Mesenchymal stem cell (in vitro differentiated cells and primary cell): ENCODE measurements around the gene ZSWIM6.
A peak's percentile ranks its signal among the peaks of the same experiment; 100 is the strongest.

Experiments
- DNase-seq: peaks from one replicate; pipeline ENCODE4 v3.0.0-alpha.2; 2013
- H2AFZ ChIP-seq: one replicate; pipeline ENCODE4 v1.6.1; 2013; ENCODE audit warnings: low read depth, mild to moderate bottlenecking, control low read depth, inconsistent platforms, low read length, moderate library complexity
- H2AK5ac ChIP-seq: 2 replicates; pipeline ENCODE4 v1.6.1; 2013; ENCODE audit warnings: low read length, moderate library complexity, mild to moderate bottlenecking, inconsistent platforms; ENCODE audit not compliant: severe bottlenecking
- H2BK120ac ChIP-seq: one replicate; pipeline ENCODE4 v1.6.1; 2013; ENCODE audit warnings: low read depth, mild to moderate bottlenecking, inconsistent platforms, low read length, moderate library complexity
- H2BK12ac ChIP-seq, 2 experiments: one replicate each; pipeline ENCODE4 v1.6.1; 2013; ENCODE audit warnings: inconsistent platforms in 2 of 2, low read length in 2 of 2, mild to moderate bottlenecking in 2 of 2, moderate library complexity in 2 of 2, control low read depth in 1 of 2
- H2BK15ac ChIP-seq: one replicate; pipeline ENCODE4 v1.6.1; 2013; ENCODE audit warnings: mild to moderate bottlenecking, low read depth, inconsistent platforms; ENCODE audit not compliant: poor library complexity, severe bottlenecking
- H2BK5ac ChIP-seq: 2 replicates; pipeline ENCODE4 v1.6.1; 2013; ENCODE audit warnings: low read depth, mild to moderate bottlenecking, low read length, control low read depth, inconsistent platforms; ENCODE audit not compliant: poor library complexity, severe bottlenecking
- H3K14ac ChIP-seq, 2 experiments: one replicate each; pipeline ENCODE4 v1.6.1; 2013; ENCODE audit warnings: inconsistent platforms in 2 of 2, low read length in 2 of 2, control low read depth in 1 of 2, mild to moderate bottlenecking in 1 of 2, moderate library complexity in 1 of 2
- H3K18ac ChIP-seq, 2 experiments: one replicate each; pipeline ENCODE4 v1.6.1; 2013; ENCODE audit warnings: inconsistent platforms in 2 of 2, low read length in 2 of 2, control low read depth in 1 of 2, low read depth in 1 of 2, mild to moderate bottlenecking in 1 of 2
- H3K23ac ChIP-seq, 2 experiments: one replicate each; pipeline ENCODE4 v1.6.1; 2013; ENCODE audit warnings: inconsistent platforms in 2 of 2, low read length in 2 of 2, mild to moderate bottlenecking in 2 of 2, moderate library complexity in 2 of 2, control low read depth in 1 of 2
- H3K27ac ChIP-seq: 2 replicates; pipeline ENCODE4 v1.5.1; 2013; ENCODE audit warnings: mild to moderate bottlenecking, moderate library complexity, low read length, control low read depth, inconsistent platforms; ENCODE audit not compliant: poor library complexity, severe bottlenecking
- H3K27me3 ChIP-seq, 2 experiments: 2 replicates each; pipeline versions ENCODE4 v1.6.1 to v1.7.0; 2013; ENCODE audit warnings: low read length in 2 of 2, mild to moderate bottlenecking in 2 of 2, moderate library complexity in 2 of 2, control low read depth in 1 of 2, inconsistent platforms in 1 of 2; ENCODE audit not compliant: control insufficient read depth in 1 of 2, insufficient read depth in 1 of 2
- H3K36me3 ChIP-seq, 2 experiments: 2 replicates each; pipeline versions ENCODE4 v1.6.1 to v1.7.0; 2013; ENCODE audit warnings: low read length in 2 of 2, control low read depth in 1 of 2, inconsistent platforms in 1 of 2, low read depth in 1 of 2, mild to moderate bottlenecking in 1 of 2; ENCODE audit not compliant: insufficient read depth in 2 of 2, control insufficient read depth in 1 of 2
- H3K4ac ChIP-seq, 2 experiments: one replicate each; pipeline ENCODE4 v1.6.1; 2013; ENCODE audit warnings: inconsistent platforms in 2 of 2, low read length in 2 of 2, mild to moderate bottlenecking in 2 of 2, moderate library complexity in 2 of 2, control low read depth in 1 of 2, low read depth in 1 of 2
- H3K4me1 ChIP-seq: 2 replicates; pipeline ENCODE4 v1.6.1; 2013; ENCODE audit warnings: low read depth, low read length, control low read depth; ENCODE audit not compliant: control insufficient read depth, insufficient read depth
- H3K4me2 ChIP-seq: 2 replicates; pipeline ENCODE4 v1.6.1; 2013; ENCODE audit warnings: low read length, mild to moderate bottlenecking, inconsistent platforms; ENCODE audit not compliant: poor library complexity, severe bottlenecking
- H3K4me3 ChIP-seq, 2 experiments: 2 replicates each; pipeline versions ENCODE4 v1.5.1 to v1.7.0; 2013; ENCODE audit warnings: low read length in 2 of 2, mild to moderate bottlenecking in 2 of 2, control low read depth in 1 of 2, low read depth in 1 of 2; ENCODE audit not compliant: insufficient read depth in 1 of 2
- H3K79me1 ChIP-seq: replicated peaks from 2 replicates; pipeline ENCODE4 v1.6.1; 2013; ENCODE audit warnings: mild to moderate bottlenecking, control low read depth, low read length, inconsistent platforms; ENCODE audit not compliant: poor library complexity, severe bottlenecking
- H3K9ac ChIP-seq: 2 replicates; pipeline ENCODE4 v1.7.0; 2013; ENCODE audit warnings: mild to moderate bottlenecking, low read length, moderate library complexity
- H3K9me3 ChIP-seq: 2 replicates; pipeline ENCODE4 v1.7.0; 2013; ENCODE audit warnings: mild to moderate bottlenecking, low read length; ENCODE audit not compliant: control insufficient read depth
- H4K8ac ChIP-seq: one replicate; pipeline ENCODE4 v1.6.1; 2013; ENCODE audit warnings: inconsistent platforms, mild to moderate bottlenecking, low read length, moderate library complexity
- H4K91ac ChIP-seq: one replicate; pipeline ENCODE4 v1.6.1; 2013; ENCODE audit warnings: mild to moderate bottlenecking, low read length, inconsistent platforms
- WGBS: methylation state at CpG from one replicate; pipeline ENCODE4 v1.1.7; 2013; ENCODE audit warnings: mixed read lengths; 5-methylcytosine and 5-hydroxymethylcytosine counted together

ZSWIM6 gene

DNA sequence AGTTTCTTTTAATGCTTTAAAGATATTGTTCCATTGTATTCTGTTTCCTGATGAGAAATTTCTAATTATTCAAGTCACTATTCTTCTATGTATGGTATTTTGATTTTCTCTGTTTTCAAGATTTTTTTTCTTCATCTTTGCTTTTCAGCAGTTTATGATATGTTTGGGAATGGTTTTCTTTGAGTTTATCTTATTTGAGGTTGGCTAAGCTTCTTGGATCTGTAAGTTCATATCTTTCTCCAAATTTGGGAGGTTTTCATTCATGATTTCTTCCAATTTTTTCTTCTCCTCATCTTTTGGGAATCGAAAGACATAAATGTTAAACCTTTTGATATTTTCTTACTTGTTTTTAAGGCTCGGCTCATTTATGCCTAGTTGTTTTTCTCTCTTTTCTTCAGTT lies 184.9 kb downstream of the ZSWIM6 start:
- H3K18ac ChIP-seq = no peak overlapping the region
- H3K9me3 ChIP-seq = no peaks in the 10 kb centered on the region
- H3K36me3 ChIP-seq = peaks cover 0 to 20% of the 10 kb centered on the region in 2 experiments
- H3K79me1 ChIP-seq = peaks cover 15% of the 10 kb centered on the region
- H4K91ac ChIP-seq = no peak overlapping the region
- no peak overlapping the region for H2BK5ac ChIP-seq
- no peak overlapping the region for H2BK120ac ChIP-seq
- no peak overlapping the region for H3K27ac ChIP-seq
- H3K9ac ChIP-seq = no peak overlapping the region
- H2AK5ac ChIP-seq = no peak overlapping the region
- H3K4me2 ChIP-seq = no peak overlapping the region
- H3K27me3 ChIP-seq = no peaks in the 10 kb centered on the region
- H3K4me3 ChIP-seq = no peak overlapping the region
- H2BK12ac ChIP-seq = no peak overlapping the region
- H3K23ac ChIP-seq = no peak overlapping the region
- WGBS = 100% methylated on average over 2 of the region's 2 CpGs
- H2BK15ac ChIP-seq = no peak overlapping the region
- no peak overlapping the region for H2AFZ ChIP-seq
- H3K4me1 ChIP-seq = no peaks in the 10 kb centered on the region
- no peak overlapping the region for H3K14ac ChIP-seq
- no peak overlapping the region for H4K8ac ChIP-seq
- H3K4ac ChIP-seq = no peak overlapping the region
- no peak for DNase-seq

DNA sequence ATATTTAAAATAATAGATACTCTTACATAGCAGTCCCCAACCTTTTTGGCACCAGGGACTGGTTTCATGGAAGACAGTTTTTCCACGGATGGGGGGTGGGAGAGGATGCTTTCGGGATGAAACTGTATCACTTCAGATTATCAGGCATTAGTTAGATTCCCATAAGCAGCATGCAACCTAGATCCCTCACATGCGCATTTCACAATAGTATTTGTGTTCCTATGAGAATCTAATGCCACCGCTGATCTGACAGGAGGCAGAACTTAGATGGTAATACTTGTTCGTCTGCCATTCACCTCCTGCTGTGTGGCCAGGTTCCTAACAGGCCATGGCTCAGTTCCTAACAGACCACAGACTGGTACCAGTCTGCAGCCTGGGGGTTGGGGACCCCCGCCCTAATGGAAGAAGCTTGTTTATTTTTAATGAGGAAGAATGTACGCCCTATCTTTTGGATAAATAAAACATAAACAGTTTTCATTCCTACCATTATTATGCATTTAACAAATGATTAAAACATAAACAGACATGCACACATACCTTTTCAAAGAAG lies 187.7 kb downstream of the ZSWIM6 start:
- Histone ChIP-seq H3K27ac (no peak overlapping the region), H3K14ac (no peak overlapping the region), H3K9ac (no peak overlapping the region), H2AFZ (no peak overlapping the region), H3K23ac (no peak overlapping the region), H3K36me3 (peaks cover 3 to 44% of the 10 kb centered on the region in 2 experiments), H3K18ac (no peak overlapping the region), H3K4ac (no peak overlapping the region), H2BK12ac (no peak overlapping the region), H3K79me1 (peaks cover 15% of the 10 kb centered on the region), H4K8ac (no peak overlapping the region), H3K27me3 (no peaks in the 10 kb centered on the region), H2AK5ac (no peak overlapping the region), H2BK120ac (no peak overlapping the region), H3K4me1 (peaks cover 2% of the 10 kb centered on the region), H3K4me2 (no peak overlapping the region), H4K91ac (no peak overlapping the region), H2BK5ac (no peak overlapping the region), H3K4me3 (no peak overlapping the region), H2BK15ac (no peak overlapping the region), H3K9me3 (no peaks in the 10 kb centered on the region)
- WGBS = 80% methylated on average over 3 of the region's 7 CpGs
- peak; percentile 6 for DNase-seq

DNA sequence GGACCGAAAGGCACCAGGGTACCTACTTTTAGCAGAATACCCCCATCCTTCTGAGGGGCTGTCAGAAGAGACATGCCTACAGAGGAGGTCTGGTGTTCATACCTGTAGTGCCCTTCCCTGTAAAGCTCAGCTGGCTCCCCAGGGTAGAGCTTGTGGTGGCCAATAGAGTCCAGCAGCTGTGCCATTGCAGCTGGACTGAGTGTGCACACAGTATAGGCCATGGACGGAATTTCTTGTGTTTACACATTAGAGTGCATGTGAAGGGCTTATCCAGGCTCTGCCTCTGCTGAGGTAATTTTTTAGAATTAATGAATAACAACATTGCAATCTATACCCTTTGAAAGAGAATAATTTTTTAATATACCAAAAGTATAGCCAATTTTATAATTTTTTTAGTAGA lies 191.0 kb downstream of the ZSWIM6 start:
- no peak overlapping the region for H2AK5ac ChIP-seq
- peaks cover 2% of the 10 kb centered on the region for H3K4me1 ChIP-seq
- H3K27ac ChIP-seq = no peak overlapping the region
- no peak overlapping the region for H2BK12ac ChIP-seq
- H3K9me3 ChIP-seq = no peaks in the 10 kb centered on the region
- no peak overlapping the region for H2BK15ac ChIP-seq
- H3K36me3 ChIP-seq = peaks cover 6 to 70% of the 10 kb centered on the region in 2 experiments
- no peak for DNase-seq
- H3K4me2 ChIP-seq = no peak overlapping the region
- H3K23ac ChIP-seq = peak overlapping the region in 1 of 2 experiments; percentile 14
- H2BK5ac ChIP-seq = no peak overlapping the region
- H3K4me3 ChIP-seq = no peak overlapping the region
- H4K91ac ChIP-seq = no peak overlapping the region
- no peak overlapping the region for H2BK120ac ChIP-seq
- peaks cover 14% of the 10 kb centered on the region for H3K79me1 ChIP-seq
- no peak overlapping the region for H2AFZ ChIP-seq
- H4K8ac ChIP-seq = peak overlapping the region; percentile 75
- H3K9ac ChIP-seq = no peak overlapping the region
- H3K27me3 ChIP-seq = no peaks in the 10 kb centered on the region
- H3K18ac ChIP-seq = no peak overlapping the region
- no peak overlapping the region for H3K4ac ChIP-seq
- peak overlapping the region in 1 of 2 experiments; percentile 18 for H3K14ac ChIP-seq
- 100% methylated on average over 2 of the region's 2 CpGs for WGBS

DNA sequence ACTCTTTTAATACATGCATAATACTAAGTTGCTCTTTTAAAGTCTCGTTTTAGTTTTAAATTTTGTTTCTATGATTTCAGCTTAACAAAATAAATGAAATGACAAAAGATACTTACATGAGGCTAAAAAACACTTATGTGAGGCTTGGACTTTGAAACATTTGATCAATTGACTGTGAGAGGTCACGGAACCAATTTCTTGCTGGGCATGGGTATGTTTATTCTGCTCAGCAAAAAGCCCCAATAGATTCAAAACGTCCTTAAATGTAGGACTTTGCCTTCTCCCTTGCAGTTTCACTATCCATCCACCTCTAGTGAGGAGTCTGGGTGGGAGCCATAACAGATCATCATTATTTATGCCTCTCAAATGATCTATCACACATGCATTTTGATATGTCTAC lies 191.9 kb downstream of the ZSWIM6 start:
- H3K23ac ChIP-seq = no peak overlapping the region

More for the DNA sequence above, 191.9 kb downstream of the ZSWIM6 start:
- Histone ChIP-seq H3K4me1 (peaks cover 2% of the 10 kb centered on the region), H3K18ac (no peak overlapping the region), H4K8ac (no peak overlapping the region), H3K9me3 (no peaks in the 10 kb centered on the region), H2BK12ac (no peak overlapping the region), H3K14ac (no peak overlapping the region), H2BK15ac (no peak overlapping the region), H3K4me3 (no peak overlapping the region), H3K9ac (no peak overlapping the region), H2BK5ac (no peak overlapping the region), H3K79me1 (peaks cover 15% of the 10 kb centered on the region), H2AFZ (no peak overlapping the region), H4K91ac (no peak overlapping the region), H3K27me3 (no peaks in the 10 kb centered on the region), H3K36me3 (peaks cover 8 to 75% of the 10 kb centered on the region in 2 experiments), H2AK5ac (no peak overlapping the region), H3K4ac (no peak overlapping the region), H3K4me2 (no peak overlapping the region), H3K27ac (no peak overlapping the region), H2BK120ac (no peak overlapping the region)
- no peak for DNase-seq
- WGBS = 100% methylated on average over 2 of the region's 3 CpGs
